SK-N-SH treated with all-trans-retinoic acid at 6 μM for 48 hours (cell line): ENCODE results near the gene AIRE.

ENCODE experiments used
- PATZ1 ChIP-seq: fragments of 250-450 bp; sonication (Bioruptor Pico); IDR thresholded peaks from 2 replicates; pipeline ENCODE4 v1.8.0; 2020; ENCODE audit warnings: mild to moderate bottlenecking, moderate library complexity, borderline replicate concordance
- RARB ChIP-seq: fragments of 250-450 bp; sonication (Bioruptor Pico); IDR thresholded peaks from 2 replicates; pipeline ENCODE4 v1.8.0; 2021; ENCODE audit warnings: mild to moderate bottlenecking, moderate library complexity
- ZNF565 ChIP-seq: fragments of 450-650 bp; formaldehyde crosslinking; conservative IDR thresholded peaks from 2 replicates; pipeline ENCODE4 v1.5.0; 2020; ENCODE audit warnings: low read depth, mild to moderate bottlenecking, moderate library complexity

GRCh38 chr21:44289381-44290010 is 3.8 kb downstream of the AIRE start:
- TF ChIP-seq ZNF565 (CRISPR knock-in tag) (no peak), PATZ1 (CRISPR knock-in tag) (no peak), RARB (no peak)
